ENCODE data around the gene SZT2. TPM values are rescaled to one million over a fixed set of nuclear protein-coding genes. Genes with fewer than 3 reads are reported as not detected.

The SZT2 gene
- total RNA-seq, 1 donor from 2014 or later: 11.0 TPM

GRCh38 chr1:43452789-43453441, 63.2 kb downstream of the SZT2 start:
- Histone ChIP-seq H2AFZ (replicated peaks) (no peak overlapping the region), H3K36me3 (no peaks in the 10 kb centered on the region), H3K4me3 (peak overlapping the region; percentile 36), H3K27me3 (peaks cover 3% of the 10 kb centered on the region), H3K9me3 (ENCODE audit: low read depth) (no peaks in the 10 kb centered on the region), H3K4me2 (peak overlapping the region; percentile 73), H3K4me1 (peaks cover 9% of the 10 kb centered on the region), H3K9ac (no peak overlapping the region), H3K27ac (no peak overlapping the region), H3K79me2 (ENCODE audit: low read depth) (no peaks in the 10 kb centered on the region), H4K20me1 (ENCODE audit: low read depth) (peaks cover 6% of the 10 kb centered on the region), H3F3A (ENCODE audit: low read depth) (peaks cover 27% of the 10 kb centered on the region)
- Mint-ChIP-seq H3K27ac (peak overlapping the region; percentile 50), H3K9me3 (no peaks in the 10 kb centered on the region), H3K27me3 (ENCODE audit: insufficient read depth, low read depth) (peaks cover 13% of the 10 kb centered on the region), H3K4me1 (peaks cover 21% of the 10 kb centered on the region), H3K36me3 (peaks cover 28% of the 10 kb centered on the region), H3K4me3 (peak overlapping the region; percentile 80)
- TF ChIP-seq EZH2 (IDR thresholded peaks at IDR 0.05): no peak
- no peak for TF ChIP-seq EZH2phosphoT487 (IDR thresholded peaks at IDR 0.05)
- TF ChIP-seq CTCF (IDR thresholded peaks at IDR 0.05): no peak
- DNase-seq (ENCODE audit: low spot score): peak; percentile 51

- Histone ChIP-seq H2AFZ (replicated peaks) (peak within 1 kb of the TSS; percentile 12), H4K20me1 (ENCODE audit: low read depth) (peaks cover 6% of the 10 kb centered on the region), H3F3A (ENCODE audit: low read depth) (peaks cover 27% of the 10 kb centered on the region), H3K27me3 (peaks cover 6% of the 10 kb centered on the region), H3K27ac (no peak within 1 kb of the TSS), H3K4me1 (peaks cover 9% of the 10 kb centered on the region), H3K9me3 (ENCODE audit: low read depth) (no peaks in the 10 kb centered on the region), H3K79me2 (ENCODE audit: low read depth) (no peaks in the 10 kb centered on the region), H3K4me2 (peak within 1 kb of the TSS; percentile 73), H3K4me3 (peak within 1 kb of the TSS; percentile 36), H3K9ac (no peak within 1 kb of the TSS), H3K36me3 (no peaks in the 10 kb centered on the region)
- DNase-seq (ENCODE audit: low spot score): peak; percentile 90
- Mint-ChIP-seq H3K36me3 (peaks cover 26% of the 10 kb centered on the region), H3K4me3 (peak within 1 kb of the TSS; percentile 82), H3K27ac (peak within 1 kb of the TSS; percentile 74), H3K9me3 (no peaks in the 10 kb centered on the region), H3K27me3 (ENCODE audit: insufficient read depth, low read depth) (peaks cover 13% of the 10 kb centered on the region), H3K4me1 (peaks cover 21% of the 10 kb centered on the region)
- TF ChIP-seq CTCF (IDR thresholded peaks at IDR 0.05): no peak
- no peak for TF ChIP-seq EZH2 (IDR thresholded peaks at IDR 0.05)
- no peak for TF ChIP-seq EZH2phosphoT487 (IDR thresholded peaks at IDR 0.05)
These were observed 64.0 kb downstream of the SZT2 start, which contains the start of gene HYI for GRCh38 chr1:43453442-43454269. TSS of gene HYI (minus strand) at chr1:43453931. CDS start at chr1:43453793, 138 bp downstream.

GRCh38 chr1:43454270-43455011, 64.7 kb downstream of the SZT2 start:
- peak; percentile 50 for DNase-seq (ENCODE audit: low spot score)
- H3K36me3 ChIP-seq: no peaks in the 10 kb centered on the region
- H3K4me2 ChIP-seq: peak overlapping the region; percentile 73
- H3K27me3 ChIP-seq: peaks cover 6% of the 10 kb centered on the region
- H2AFZ ChIP-seq (replicated peaks): peak overlapping the region; percentile 12
- H3K27ac ChIP-seq: no peak overlapping the region
- H3K9ac ChIP-seq: no peak overlapping the region
- peaks cover 13% of the 10 kb centered on the region for H3K27me3 Mint-ChIP-seq (ENCODE audit: insufficient read depth, low read depth)
- H3K4me3 ChIP-seq: peak overlapping the region; percentile 36
- H3K9me3 ChIP-seq (ENCODE audit: low read depth): no peaks in the 10 kb centered on the region
- H3K79me2 ChIP-seq (ENCODE audit: low read depth): no peaks in the 10 kb centered on the region
- H3K36me3 Mint-ChIP-seq: peaks cover 20% of the 10 kb centered on the region
- H3K4me1 Mint-ChIP-seq: peaks cover 21% of the 10 kb centered on the region
- peaks cover 27% of the 10 kb centered on the region for H3F3A ChIP-seq (ENCODE audit: low read depth)
- H3K4me1 ChIP-seq: peaks cover 9% of the 10 kb centered on the region
- H3K9me3 Mint-ChIP-seq: no peaks in the 10 kb centered on the region
- H3K27ac Mint-ChIP-seq: peak overlapping the region; percentile 74
- peaks cover 6% of the 10 kb centered on the region for H4K20me1 ChIP-seq (ENCODE audit: low read depth)
- TF ChIP-seq EZH2 (IDR thresholded peaks at IDR 0.05): no peak
- TF ChIP-seq CTCF (IDR thresholded peaks at IDR 0.05): no peak
- TF ChIP-seq EZH2phosphoT487 (IDR thresholded peaks at IDR 0.05): no peak
- peak overlapping the region; percentile 82 for H3K4me3 Mint-ChIP-seq
